K562 (cell line): Measurements from ENCODE around the gene DLGAP1. TPM values are rescaled to one million over a fixed set of nuclear protein-coding genes. Genes with fewer than 3 reads are reported as not detected.

Experiments used
- ATAC-seq: fragments of 200-7000 bp; cut with Tn5 transposase; 3 replicates; pipeline ENCODE4 v1.9.1; 2020; ENCODE audit warnings: moderate library complexity
- BruUV-seq: library from RNA; stranded (reverse); fragments of 400-500 nt; replicated peaks from 2 replicates; lab custom pipeline; 2021; lab: Mats Ljungman, UMichigan
- CTCF ChIA-PET: fragments of 300-600 bp; formaldehyde crosslinking; extraction: SDS; loops from one replicate; lab custom pipeline; 2021; ENCODE audit warnings: low intra/inter-chr PET ratio; lab: Yijun Ruan, JAX
- POLR2A ChIA-PET: fragments of 300-600, 350-650 bp; sonication (Branson Sonifier 250); formaldehyde crosslinking; extraction: SDS; loops from one replicate; lab custom pipeline; 2021; ENCODE audit warnings: antibody characterized with exemption, inconsistent platforms; lab: Yijun Ruan, JAX
- DNase-seq, 4 experiments: peaks; one replicate each; pipeline versions ENCODE4 v3.0.0 to v3.0.0-alpha.2; 2011 to 2018; ENCODE audit warnings: low spot score in 3 of 4, mixed read lengths in 3 of 4; ENCODE audit errors: extremely low read depth in 1 of 4
- FAIRE-seq: peaks from 2 replicates; lab custom pipeline; 2011; peaks lifted over from hg19 to GRCh38; lab: Jason Lieb, UNC
- H2AFZ ChIP-seq: 2 replicates; pipeline ENCODE4 v1.6.0; 2011; ENCODE audit warnings: low read depth, low read length, control low read depth, inconsistent platforms
- H3K27ac ChIP-seq: fragments of 200-600 bp; 3 replicates; pipeline ENCODE4 v1.8.0; 2011; ENCODE audit warnings: low read depth, mild to moderate bottlenecking, control low read depth, inconsistent platforms, low read length, moderate library complexity, mixed read lengths; ENCODE audit errors: extremely low read depth
- H3K27me3 ChIP-seq, 2 experiments: fragments of 300-600 bp in 1 of 2; 2 replicates in 1 of 2; 3 replicates in 1 of 2; pipeline versions ENCODE4 v1.6.0 to v1.8.0; 2011; ENCODE audit warnings: inconsistent platforms in 2 of 2, low read length in 2 of 2, mild to moderate bottlenecking in 1 of 2, mixed read lengths in 1 of 2, moderate library complexity in 1 of 2; ENCODE audit not compliant: control insufficient read depth in 2 of 2, insufficient read depth in 2 of 2
- H3K36me3 ChIP-seq: fragments of 300-600 bp; 3 replicates; pipeline ENCODE4 v1.8.0; 2011; ENCODE audit warnings: mild to moderate bottlenecking, low read length, inconsistent platforms; ENCODE audit not compliant: control insufficient read depth, insufficient read depth
- H3K4me1 ChIP-seq, 2 experiments: fragments of 200-600 bp in 1 of 2; replicated peaks in 1 of 2; 2 replicates in 1 of 2; 3 replicates in 1 of 2; pipeline versions ENCODE4 v1.5.1 to v1.8.0; 2011; ENCODE audit warnings: inconsistent platforms in 2 of 2, low read length in 2 of 2, mild to moderate bottlenecking in 1 of 2, mixed read lengths in 1 of 2, moderate library complexity in 1 of 2; ENCODE audit not compliant: control insufficient read depth in 2 of 2, insufficient read depth in 2 of 2
- H3K4me2 ChIP-seq: 2 replicates; pipeline ENCODE4 v1.6.1; 2011; ENCODE audit warnings: low read length, control low read depth, inconsistent platforms, mixed read lengths; ENCODE audit not compliant: insufficient read depth
- H3K4me3 ChIP-seq: fragments of 200-600 bp; sonication (generic), shearing (Covaris generic); 2 replicates; pipeline ENCODE4 v1.5.1; 2016; ENCODE audit warnings: control low read depth, inconsistent platforms
- H3K79me2 ChIP-seq: fragments of 200-600 bp; 3 replicates; pipeline ENCODE4 v1.8.0; 2011; ENCODE audit warnings: low read length, inconsistent platforms; ENCODE audit not compliant: control insufficient read depth, insufficient read depth
- H3K9ac ChIP-seq, 2 experiments: 2 replicates each; pipeline versions ENCODE4 v1.6.0 to v1.6.1; 2011; ENCODE audit warnings: low read depth in 2 of 2, low read length in 2 of 2, control low read depth in 1 of 2, inconsistent platforms in 1 of 2, mild to moderate bottlenecking in 1 of 2, mixed read lengths in 1 of 2; ENCODE audit not compliant: insufficient read depth in 1 of 2
- H3K9me1 ChIP-seq: one replicate; pipeline ENCODE4 v1.6.0; 2011; ENCODE audit warnings: inconsistent platforms, mild to moderate bottlenecking, low read length, moderate library complexity; ENCODE audit not compliant: control insufficient read depth, insufficient read depth
- H3K9me3 ChIP-seq: replicated peaks from 2 replicates; pipeline ENCODE4 v1.5.1; 2011; ENCODE audit warnings: low read depth, low read length, inconsistent platforms; ENCODE audit not compliant: control insufficient read depth, insufficient read depth
- H4K20me1 ChIP-seq: replicated peaks from 2 replicates; pipeline ENCODE4 v1.6.1; 2011; ENCODE audit warnings: low read length, inconsistent platforms, mixed read lengths; ENCODE audit not compliant: control insufficient read depth, insufficient read depth
- LEF1 ChIP-seq: fragments of 450-650 bp; IDR thresholded peaks from 2 replicates; pipeline ENCODE4 v1.6.1; 2016; ENCODE audit warnings: mild to moderate bottlenecking
- RREB1 ChIP-seq: fragments of 250-450 bp; sonication (Bioruptor Pico); IDR thresholded peaks from 2 replicates; pipeline ENCODE4 v1.4.0; 2020
- RUNX1 ChIP-seq: sonication (generic); IDR thresholded peaks from 2 replicates; pipeline ENCODE4 v1.6.1; 2016; ENCODE audit warnings: antibody characterized with exemption, low read depth
- WGBS: fragments of 100-300 bp; shearing (Covaris generic); methylation state at CpG from one replicate; pipeline ENCODE4 v1.1.6; 2016; ENCODE audit warnings: low coverage, mixed read lengths; ENCODE audit not compliant: insufficient coverage; ENCODE audit errors: missing lambda C conversion rate; 5-methylcytosine and 5-hydroxymethylcytosine counted together
- in situ Hi-C: fragments of 300-500 bp; cut with MboI; formaldehyde crosslinking; loops from 4 replicates; pipeline ENCODE4 v1.15.0; 2018; ENCODE audit warnings: inconsistent platforms, mixed read lengths
- intact Hi-C: fragments of 100-400 bp; cut with micrococcal nuclease; formaldehyde crosslinking; loops from 2 replicates; pipeline ENCODE4 v1.14.2; 2022
- polyA plus RNA-seq, 8 experiments: library from polyadenylated mRNA; depleted of rRNA in 4 of 8; stranded (reverse) in 5 of 8; unstranded in 3 of 8; fragments of >200 nt; fragmentation: Nextera tagmentation in 2 of 8; fragmentation: Illumina TruSeq in 1 of 8; extraction: Ambion mirVana in 2 of 8; extraction: Trizol in 1 of 8; gene quantifications; 2 replicates each; pipeline versions ENCODE4 v1.2.1 to v1.2.3, GENCODE V29; 2011 to 2014; ENCODE audit warnings: inconsistent platforms in 1 of 8, missing spikeins in 1 of 8
- total RNA-seq, 7 experiments: library from RNA; depleted of rRNA in 6 of 7; stranded (reverse); fragments of >200 nt in 6 of 7; fragmentation: Illumina TruSeq in 2 of 7; extraction: Trizol in 2 of 7; gene quantifications; 2 replicates each; pipeline versions ENCODE4 v1.2.1 to v1.2.3, GENCODE V29; 2011 to 2021; ENCODE audit warnings: low replicate concordance in 1 of 7

The DLGAP1 gene
- total and polyA plus RNA-seq, 9 of the 15 experiments (the other 6 are each of a cell fraction or from before 2014, with no cell fraction given), result 0.04 to 0.22 (median 0.08) TPM

- H3K36me3 ChIP-seq, result no peaks in the 10 kb centered on the region; the same call in 2 of the 3 replicates
- no peaks in the 10 kb centered on the region for H3K79me2 ChIP-seq
- in situ Hi-C loops, result no loop called here
- FAIRE-seq (peak; percentile 35), ATAC-seq (no peak), DNase-seq (no peak)
- CTCF ChIA-PET, result no interaction called here
- TF ChIP-seq LEF1 (no peak), RREB1 (CRISPR knock-in tag) (no peak), RUNX1 (no peak)
- no peak overlapping the region for H3K4me2 ChIP-seq
- no peaks in the 10 kb centered on the region for H3K27me3 ChIP-seq
- no peak overlapping the region for H2AFZ ChIP-seq
- POLR2A ChIA-PET, result interaction anchor here (0.6 to 3.5 kb wide), 4 partner anchors 8 to 1832 kb away, joined by 3 to 24 read pairs (median 3); no protein-coding TSS in a partner anchor
- no peaks in the 10 kb centered on the region for H3K9me3 ChIP-seq
- 24% methylated on average over 2 of the region's 2 CpGs for WGBS
- peaks cover 8 to 19% of the 10 kb centered on the region in 2 experiments; a peak in 4 of 5 replicates for H3K4me1 ChIP-seq
- H3K9me1 ChIP-seq, result no peaks in the 10 kb centered on the region
- intact Hi-C loops, result no loop called here
- H3K27ac ChIP-seq, result no peak overlapping the region
- BruUV-seq, result no TSS peak
- H3K4me3 ChIP-seq, result no peak overlapping the region
- no peak overlapping the region for H3K9ac ChIP-seq
- no peaks in the 10 kb centered on the region for H4K20me1 ChIP-seq
Observed at GRCh38 chr18:3466872-3467271, 988.2 kb downstream of the DLGAP1 start.
